Stimulated activated CD4-positive, alpha-beta T cell treated with anti-CD3 and anti-CD28 coated beads, Interleukin-4, amount 100 ng/mL, for 4 hours (primary cell): ENCODE measurements around the gene GUCY1A2.
"Not testable (repeated sequence)": the region's sequence is repeated elsewhere in the genome, so short reads cannot be mapped to it uniquely, and the experiment has no call there.

Source experiments
- DNase-seq, 2 experiments: peaks; one replicate each; pipeline ENCODE4 v3.0.0-alpha.2; 2020

The GUCY1A2 gene, protein sequence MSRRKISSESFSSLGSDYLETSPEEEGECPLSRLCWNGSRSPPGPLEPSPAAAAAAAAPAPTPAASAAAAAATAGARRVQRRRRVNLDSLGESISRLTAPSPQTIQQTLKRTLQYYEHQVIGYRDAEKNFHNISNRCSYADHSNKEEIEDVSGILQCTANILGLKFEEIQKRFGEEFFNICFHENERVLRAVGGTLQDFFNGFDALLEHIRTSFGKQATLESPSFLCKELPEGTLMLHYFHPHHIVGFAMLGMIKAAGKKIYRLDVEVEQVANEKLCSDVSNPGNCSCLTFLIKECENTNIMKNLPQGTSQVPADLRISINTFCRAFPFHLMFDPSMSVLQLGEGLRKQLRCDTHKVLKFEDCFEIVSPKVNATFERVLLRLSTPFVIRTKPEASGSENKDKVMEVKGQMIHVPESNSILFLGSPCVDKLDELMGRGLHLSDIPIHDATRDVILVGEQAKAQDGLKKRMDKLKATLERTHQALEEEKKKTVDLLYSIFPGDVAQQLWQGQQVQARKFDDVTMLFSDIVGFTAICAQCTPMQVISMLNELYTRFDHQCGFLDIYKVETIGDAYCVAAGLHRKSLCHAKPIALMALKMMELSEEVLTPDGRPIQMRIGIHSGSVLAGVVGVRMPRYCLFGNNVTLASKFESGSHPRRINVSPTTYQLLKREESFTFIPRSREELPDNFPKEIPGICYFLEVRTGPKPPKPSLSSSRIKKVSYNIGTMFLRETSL

GRCh38 chr11:107018219-107018901 lies at the start of gene GUCY1A2:
Gene GUCY1A2, minus strand, starts transcription at chr11:107018476. Its CDS starts 421 bp downstream, at chr11:107018055.
- no peak for DNase-seq

GRCh38 chr11:107054391-107054790 lies 36.1 kb upstream of the GUCY1A2 start:
- DNase-seq, result no peak

GRCh38 chr11:107051332-107051731 lies 33.1 kb upstream of the GUCY1A2 start:
- not testable (repeated sequence) for DNase-seq

- not testable (repeated sequence) for DNase-seq
Measured at GRCh38 chr11:107050899-107051298, 32.6 kb upstream of the GUCY1A2 start.

DNA sequence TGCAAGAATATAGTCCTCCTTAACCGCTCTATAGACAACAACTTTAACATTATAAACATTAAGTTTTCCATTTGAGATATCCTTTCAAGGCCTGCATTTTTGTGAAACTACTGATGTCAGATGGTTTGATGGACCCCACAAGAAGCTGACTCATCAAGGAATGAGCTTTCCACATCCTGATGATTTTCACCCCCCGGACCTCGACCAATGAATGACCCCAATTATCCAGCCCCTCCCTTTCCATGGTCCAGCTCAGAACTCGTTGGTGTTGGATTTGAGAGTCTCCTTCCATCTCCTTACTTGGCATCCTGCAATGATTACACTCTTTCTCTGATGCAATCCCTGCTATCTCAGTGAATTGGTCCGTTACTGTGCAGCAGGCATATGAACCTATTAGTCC lies 31.8 kb upstream of the GUCY1A2 start:
- no peak for DNase-seq

DNA sequence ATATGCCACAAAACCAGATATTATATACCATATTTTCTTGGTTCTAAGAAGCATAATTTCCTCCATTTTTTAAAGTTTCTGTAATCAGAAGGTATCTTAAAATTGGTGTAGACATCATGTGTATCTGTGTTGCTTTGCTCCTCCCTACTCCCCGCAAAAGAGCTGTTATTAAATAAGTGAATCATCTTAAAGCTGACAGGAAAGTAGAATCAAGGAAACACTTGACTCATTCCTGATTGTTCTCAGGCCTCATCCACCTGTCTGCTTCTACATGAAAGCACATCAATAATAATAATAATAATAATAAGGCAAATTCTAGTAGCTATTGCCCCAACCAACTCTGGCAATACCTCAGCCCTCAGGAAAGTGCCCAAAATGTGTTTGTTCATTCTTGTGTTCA lies 26.2 kb upstream of the GUCY1A2 start:
- no peak for DNase-seq

GRCh38 chr11:107043242-107044006 lies 25.1 kb upstream of the GUCY1A2 start:
- no peak for DNase-seq

- no peak for DNase-seq
Measured at GRCh38 chr11:107042748-107043147, 24.5 kb upstream of the GUCY1A2 start.

GRCh38 chr11:107041088-107041444 lies 22.8 kb upstream of the GUCY1A2 start:
- DNase-seq, result no peak

- no peak for DNase-seq
Measured at GRCh38 chr11:107040433-107041087, 22.3 kb upstream of the GUCY1A2 start.

GRCh38 chr11:107025673-107026072 lies 7.4 kb upstream of the GUCY1A2 start:
- no peak for DNase-seq

DNA sequence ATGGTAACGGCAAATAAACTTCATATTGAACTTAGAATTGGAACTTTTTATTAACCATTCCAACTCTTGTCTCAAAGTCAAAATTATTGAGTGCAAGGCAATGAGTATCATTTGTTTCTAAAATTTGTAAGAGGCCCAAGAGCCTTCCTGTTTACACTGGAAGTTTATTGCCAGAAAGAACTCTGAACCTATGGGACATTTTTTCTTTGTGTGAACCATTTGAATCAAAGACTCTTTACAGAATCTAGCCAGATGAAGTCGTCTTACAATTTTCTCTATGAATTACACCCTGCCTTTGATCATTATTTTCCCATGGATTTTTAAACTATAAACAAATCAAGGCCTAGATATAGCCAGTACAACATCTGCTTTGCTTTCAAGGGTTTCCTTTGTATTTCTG lies 2.3 kb upstream of the GUCY1A2 start:
- DNase-seq, result no peak

DNA sequence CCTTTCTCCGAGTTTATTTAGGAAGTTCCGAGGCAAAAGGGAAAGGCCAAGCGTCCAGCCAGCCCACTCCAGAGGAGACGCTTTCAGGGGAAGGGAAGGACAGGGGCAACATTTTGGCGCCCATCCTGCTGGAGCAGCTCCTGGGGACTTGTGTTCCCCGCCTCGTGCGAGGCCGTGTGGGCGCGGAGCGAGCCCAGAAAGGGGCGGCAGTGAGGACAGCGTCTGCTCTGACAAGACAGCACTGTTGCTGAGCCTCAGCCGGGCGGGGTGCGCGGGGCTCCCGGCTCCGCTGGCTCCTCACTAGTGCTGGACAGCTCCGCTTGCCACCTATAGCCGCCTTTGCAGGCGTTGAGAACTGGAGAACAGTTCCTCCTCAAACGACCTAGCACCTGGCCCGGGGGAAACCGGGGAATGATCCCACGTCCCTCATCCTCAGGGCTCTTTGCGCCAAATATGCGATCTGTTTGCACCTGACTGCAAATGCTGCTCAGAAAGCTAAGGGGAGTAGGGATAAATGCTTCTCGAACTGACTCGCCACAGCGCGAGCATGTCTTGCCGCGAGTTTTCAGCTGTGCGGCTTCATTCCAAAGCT lies 722 bp upstream of the GUCY1A2 start:
- no peak for DNase-seq

- no peak for DNase-seq
Measured at GRCh38 chr11:107017433-107018218, 650 bp downstream of the GUCY1A2 start.

- no peak for DNase-seq
Measured at GRCh38 chr11:107017104-107017432, 1.2 kb downstream of the GUCY1A2 start.

GRCh38 chr11:107014871-107015270 lies 3.4 kb downstream of the GUCY1A2 start:
- no peak for DNase-seq

- no peak for DNase-seq
Measured at GRCh38 chr11:107011977-107012376, 6.3 kb downstream of the GUCY1A2 start.

DNA sequence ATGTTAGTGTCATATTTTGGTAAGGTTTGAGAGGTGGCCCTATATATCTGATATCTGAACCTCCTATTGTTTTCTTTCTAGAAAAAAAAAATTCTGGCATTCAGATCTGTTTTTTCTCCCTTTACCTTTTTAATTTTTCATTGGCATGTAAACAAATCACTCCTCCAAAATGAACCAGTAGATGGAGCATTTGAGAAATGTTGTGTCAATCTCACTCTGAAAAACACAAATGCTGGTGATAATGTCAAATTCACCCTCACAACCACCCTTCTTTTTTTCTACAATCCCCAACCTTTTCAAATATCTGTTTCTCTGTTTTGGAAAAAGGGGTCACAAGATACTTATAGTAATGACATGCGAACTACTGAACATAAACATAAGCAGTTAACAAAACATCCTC lies 9.1 kb downstream of the GUCY1A2 start:
- no peak for DNase-seq

GRCh38 chr11:107006076-107006833 lies 12.0 kb downstream of the GUCY1A2 start:
- no peak for DNase-seq

DNA sequence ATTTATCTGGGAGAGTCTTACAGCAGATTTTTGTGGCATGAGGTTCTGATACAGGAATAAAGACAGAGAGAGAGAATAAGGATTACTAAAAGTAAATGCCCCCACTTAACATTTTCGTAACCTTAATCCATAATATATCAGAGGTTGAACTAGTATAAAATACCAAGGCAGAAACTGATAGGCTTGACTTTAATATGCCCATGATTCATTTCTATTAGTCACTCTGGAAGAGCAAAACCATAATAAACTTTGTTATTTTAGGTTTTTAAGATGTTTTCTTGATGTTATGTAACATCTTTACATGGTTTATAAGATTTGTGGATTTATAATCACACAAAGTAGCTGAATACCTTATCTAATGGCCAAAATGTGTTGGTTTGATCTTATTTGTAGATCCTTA lies 19.1 kb downstream of the GUCY1A2 start:
- DNase-seq, result no peak

GRCh38 chr11:106998916-106999188 lies 19.4 kb downstream of the GUCY1A2 start:
- DNase-seq, result no peak
